ENCODE results near the gene DNAJC21.

DNAJC21 gene

GRCh38 chr5:34894716-34895115 is 34.6 kb upstream of the DNAJC21 start:
- Histone ChIP-seq H3K27me3 (ENCODE audit: insufficient read depth, low read length, poor library complexity, severe bottlenecking) (no peaks in the 10 kb centered on the region), H3K9ac (ENCODE audit: low read depth, low read length, poor library complexity, severe bottlenecking) (no peak overlapping the region), H4K20me1 (ENCODE audit: insufficient read depth, low read length, poor library complexity, severe bottlenecking) (no peaks in the 10 kb centered on the region), H2AFZ (ENCODE audit: low read length) (no peak overlapping the region), H3F3A (ENCODE audit: low read depth) (no peaks in the 10 kb centered on the region), H3K4me2 (ENCODE audit: low read depth, low read length, poor library complexity, severe bottlenecking) (no peak overlapping the region), H3K79me2 (ENCODE audit: insufficient read depth, low read length) (no peaks in the 10 kb centered on the region), H3K4me3 (ENCODE audit: low read length, poor library complexity, severe bottlenecking) (no peak overlapping the region), H3K9me2 (replicated peaks; ENCODE audit: low read depth, low read length) (no peaks in the 10 kb centered on the region), H3K9me3 (ENCODE audit: insufficient read depth, low read depth, low read length) (no peaks in the 10 kb centered on the region), H3K36me3 (ENCODE audit: insufficient read depth, low read length) (no peaks in the 10 kb centered on the region), H3K4me1 (ENCODE audit: insufficient read depth, low read length, poor library complexity, severe bottlenecking) (peaks cover 3% of the 10 kb centered on the region)
- TF ChIP-seq EZH2phosphoT487 (IDR thresholded peaks at IDR 0.05; ENCODE audit: borderline replicate concordance) (no peak), CTCF (conservative IDR thresholded peaks at IDR 0.05; ENCODE audit: low read length) (no peak)

- H3K4me2 ChIP-seq (ENCODE audit: low read depth, low read length, poor library complexity, severe bottlenecking): no peak overlapping the region
- H3K4me3 ChIP-seq (ENCODE audit: low read length, poor library complexity, severe bottlenecking): no peak overlapping the region
- no peaks in the 10 kb centered on the region for H4K20me1 ChIP-seq (ENCODE audit: insufficient read depth, low read length, poor library complexity, severe bottlenecking)
- TF ChIP-seq CTCF (conservative IDR thresholded peaks at IDR 0.05; ENCODE audit: low read length): no peak
- H3K79me2 ChIP-seq (ENCODE audit: insufficient read depth, low read length): no peaks in the 10 kb centered on the region
- no peak overlapping the region for H2AFZ ChIP-seq (ENCODE audit: low read length)
- H3K9me3 ChIP-seq (ENCODE audit: insufficient read depth, low read depth, low read length): no peaks in the 10 kb centered on the region
- H3K9ac ChIP-seq (ENCODE audit: low read depth, low read length, poor library complexity, severe bottlenecking): no peak overlapping the region
- H3K36me3 ChIP-seq (ENCODE audit: insufficient read depth, low read length): no peaks in the 10 kb centered on the region
- H3F3A ChIP-seq (ENCODE audit: low read depth): no peaks in the 10 kb centered on the region
- H3K27me3 ChIP-seq (ENCODE audit: insufficient read depth, low read length, poor library complexity, severe bottlenecking): no peaks in the 10 kb centered on the region
- peaks cover 3% of the 10 kb centered on the region for H3K4me1 ChIP-seq (ENCODE audit: insufficient read depth, low read length, poor library complexity, severe bottlenecking)
- no peaks in the 10 kb centered on the region for H3K9me2 ChIP-seq (replicated peaks; ENCODE audit: low read depth, low read length)
Observed at GRCh38 chr5:34895641-34896419, 33.5 kb upstream of the DNAJC21 start.

GRCh38 chr5:34897646-34898045 is 31.7 kb upstream of the DNAJC21 start:
- H3K4me2 ChIP-seq (ENCODE audit: low read depth, low read length, poor library complexity, severe bottlenecking): no peak overlapping the region
- no peak overlapping the region for H3K4me3 ChIP-seq (ENCODE audit: low read length, poor library complexity, severe bottlenecking)
- H3K79me2 ChIP-seq (ENCODE audit: insufficient read depth, low read length): no peaks in the 10 kb centered on the region
- H3K36me3 ChIP-seq (ENCODE audit: insufficient read depth, low read length): no peaks in the 10 kb centered on the region
- H3K9ac ChIP-seq (ENCODE audit: low read depth, low read length, poor library complexity, severe bottlenecking): no peak overlapping the region
- no peak overlapping the region for H2AFZ ChIP-seq (ENCODE audit: low read length)
- no peaks in the 10 kb centered on the region for H3K27me3 ChIP-seq (ENCODE audit: insufficient read depth, low read length, poor library complexity, severe bottlenecking)
- H3K4me1 ChIP-seq (ENCODE audit: insufficient read depth, low read length, poor library complexity, severe bottlenecking): peaks cover 3% of the 10 kb centered on the region
- no peaks in the 10 kb centered on the region for H3K9me3 ChIP-seq (ENCODE audit: insufficient read depth, low read depth, low read length)
- no peaks in the 10 kb centered on the region for H4K20me1 ChIP-seq (ENCODE audit: insufficient read depth, low read length, poor library complexity, severe bottlenecking)
- H3K9me2 ChIP-seq (replicated peaks; ENCODE audit: low read depth, low read length): no peaks in the 10 kb centered on the region
- H3F3A ChIP-seq (ENCODE audit: low read depth): no peaks in the 10 kb centered on the region
- TF ChIP-seq CTCF (conservative IDR thresholded peaks at IDR 0.05; ENCODE audit: low read length) (no peak), EZH2phosphoT487 (IDR thresholded peaks at IDR 0.05; ENCODE audit: borderline replicate concordance) (no peak)

All from Loucy (cell line).